GM19455 (cell line): ENCODE results near the gene MYL4.
"Not testable (repeated sequence)": the region's sequence is repeated elsewhere in the genome, so short reads cannot be mapped to it uniquely, and the experiment has no call there.

Experiments
- ATAC-seq: cut with Tn5 transposase; IDR thresholded peaks from one replicate; pipeline ENCODE4 v1.9.1; 2021; ENCODE audit not compliant: unreplicated experiment

The MYL4 gene

DNA sequence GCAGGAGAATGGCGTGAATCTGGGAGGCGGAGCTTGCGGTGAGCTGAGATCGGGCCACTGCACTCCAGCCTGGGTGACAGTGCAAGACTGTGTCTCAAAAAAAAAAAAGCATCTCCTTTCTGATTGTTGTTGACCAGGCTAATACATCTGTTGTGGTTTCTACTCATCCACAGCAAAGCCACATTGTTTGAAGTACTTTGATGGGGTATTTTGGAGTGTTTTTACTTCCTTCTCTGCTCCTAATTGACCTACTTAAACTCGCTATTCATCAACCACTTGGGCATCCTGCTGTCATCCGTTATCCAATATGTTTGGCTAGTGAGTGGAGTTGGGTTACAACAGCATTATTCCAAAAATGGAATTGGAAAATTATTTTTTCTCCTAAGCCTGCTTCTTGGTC lies 16.6 kb upstream of the MYL4 start:
- no peak for ATAC-seq

DNA sequence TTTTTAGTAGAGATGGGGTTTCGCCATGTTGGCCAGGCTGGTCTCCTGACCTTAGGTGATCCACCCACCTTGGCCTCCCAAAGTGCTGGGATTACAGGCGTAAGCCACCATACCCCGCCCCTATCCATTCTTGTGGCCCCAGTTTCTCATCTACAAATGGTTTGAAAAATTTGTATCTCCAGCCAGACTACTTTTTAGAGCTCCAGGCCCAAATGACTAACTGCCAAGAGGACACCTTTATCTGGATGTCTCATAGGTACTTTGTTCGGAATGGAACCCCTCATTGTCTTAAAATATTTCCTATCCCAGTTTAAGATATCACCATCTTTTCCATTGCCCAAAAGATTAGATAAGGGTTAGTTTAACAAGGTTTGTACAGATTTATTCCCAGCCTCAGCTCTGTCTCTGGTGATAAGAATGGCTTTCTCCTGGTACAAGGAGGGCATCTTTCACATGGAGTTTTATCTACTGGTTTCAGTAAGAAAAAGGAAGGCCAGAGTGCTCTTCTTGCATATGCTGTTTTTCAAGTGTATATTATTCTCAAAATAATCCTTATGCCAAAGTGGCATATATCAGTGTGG lies 15.1 kb upstream of the MYL4 start:
- no peak for ATAC-seq

DNA sequence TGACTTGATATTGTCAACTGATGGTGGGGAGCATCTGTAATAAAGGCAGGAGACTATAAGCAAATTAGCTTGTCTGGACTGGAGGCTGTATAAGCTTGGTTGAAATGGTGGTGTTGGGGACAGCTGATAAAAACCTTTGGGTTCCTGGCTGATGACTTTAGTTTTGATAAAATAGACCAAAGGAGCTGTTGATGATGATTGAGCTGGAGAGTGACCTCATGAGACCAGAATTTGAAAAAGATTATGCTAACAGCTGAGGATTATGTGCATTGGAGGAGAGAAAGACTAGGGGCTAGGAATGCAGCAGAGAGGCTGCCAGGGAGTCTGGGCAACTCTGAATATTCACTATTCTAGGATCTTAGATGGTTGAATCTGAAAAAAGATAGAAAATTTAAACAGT lies 11.3 kb upstream of the MYL4 start:
- ATAC-seq, result no peak

DNA sequence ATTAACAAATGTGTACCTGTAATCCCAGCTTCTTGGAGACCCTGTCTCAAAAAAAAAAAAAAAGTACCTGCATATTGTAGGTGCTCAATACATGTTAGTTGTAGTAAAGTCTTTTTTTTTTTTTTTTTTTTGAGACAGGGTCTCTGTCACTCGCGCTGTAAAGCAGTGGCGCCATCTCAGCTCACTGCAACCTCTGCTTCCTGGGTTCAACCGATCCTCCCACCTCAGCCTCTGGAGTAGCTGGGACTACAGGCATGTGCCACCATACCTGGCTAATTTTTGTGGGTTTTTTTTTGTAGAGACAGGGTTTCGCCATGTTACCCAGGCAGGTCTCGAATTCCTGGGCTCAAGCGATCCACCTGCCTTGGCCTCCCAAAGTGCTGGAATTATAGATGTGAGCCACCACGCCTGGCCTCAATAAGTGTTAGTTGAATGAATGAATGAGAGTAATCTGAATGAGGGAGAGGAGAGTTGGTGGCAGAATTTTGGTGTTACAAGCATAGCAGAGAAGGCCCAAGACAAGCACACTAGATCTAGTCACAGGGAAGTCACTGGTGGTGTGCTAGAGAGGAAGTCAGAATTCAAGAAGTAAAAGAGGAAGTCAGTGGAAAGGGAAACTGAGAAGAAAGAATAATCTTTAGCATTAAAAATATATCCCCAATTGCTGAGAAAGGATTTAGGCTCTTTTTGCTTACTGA lies 9.4 kb upstream of the MYL4 start:
- no peak for ATAC-seq

DNA sequence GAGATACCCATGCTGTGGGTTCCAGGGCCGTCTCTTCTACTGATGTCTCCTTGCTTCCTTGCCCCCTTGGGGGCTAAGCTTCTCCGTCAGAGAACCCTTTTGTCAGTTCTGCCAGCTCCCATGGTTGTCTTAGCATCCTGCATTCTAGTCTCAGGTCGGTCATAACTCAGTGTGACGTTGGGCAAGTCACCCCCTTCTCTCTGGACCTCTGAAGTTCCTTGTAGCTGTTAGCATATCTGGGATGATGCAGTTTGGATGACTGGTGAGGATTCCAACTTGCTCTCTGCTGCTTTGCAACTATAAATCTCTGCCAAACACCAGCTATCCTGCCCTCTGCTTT lies 8.9 kb upstream of the MYL4 start:
- no peak for ATAC-seq

DNA sequence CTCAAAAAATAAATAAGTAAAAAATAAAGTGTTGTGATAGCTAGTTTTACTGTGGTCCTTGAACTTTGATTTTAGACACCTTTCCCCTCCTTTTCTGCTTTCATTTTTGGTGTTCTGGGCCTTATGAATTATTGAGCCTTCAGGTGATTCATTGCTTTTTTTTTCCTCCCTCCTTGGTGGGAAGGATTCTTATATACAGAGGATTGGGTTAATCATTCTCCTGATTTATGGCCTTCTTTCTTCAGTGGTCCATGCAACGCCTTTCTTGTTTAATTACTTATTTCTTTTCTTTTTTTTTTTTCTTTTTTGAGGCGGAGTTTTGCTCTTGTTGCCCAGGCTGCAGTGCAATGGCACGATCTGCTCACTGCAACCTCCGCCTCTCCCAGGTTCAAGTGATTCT lies 8.0 kb upstream of the MYL4 start:
- ATAC-seq, result no peak

DNA sequence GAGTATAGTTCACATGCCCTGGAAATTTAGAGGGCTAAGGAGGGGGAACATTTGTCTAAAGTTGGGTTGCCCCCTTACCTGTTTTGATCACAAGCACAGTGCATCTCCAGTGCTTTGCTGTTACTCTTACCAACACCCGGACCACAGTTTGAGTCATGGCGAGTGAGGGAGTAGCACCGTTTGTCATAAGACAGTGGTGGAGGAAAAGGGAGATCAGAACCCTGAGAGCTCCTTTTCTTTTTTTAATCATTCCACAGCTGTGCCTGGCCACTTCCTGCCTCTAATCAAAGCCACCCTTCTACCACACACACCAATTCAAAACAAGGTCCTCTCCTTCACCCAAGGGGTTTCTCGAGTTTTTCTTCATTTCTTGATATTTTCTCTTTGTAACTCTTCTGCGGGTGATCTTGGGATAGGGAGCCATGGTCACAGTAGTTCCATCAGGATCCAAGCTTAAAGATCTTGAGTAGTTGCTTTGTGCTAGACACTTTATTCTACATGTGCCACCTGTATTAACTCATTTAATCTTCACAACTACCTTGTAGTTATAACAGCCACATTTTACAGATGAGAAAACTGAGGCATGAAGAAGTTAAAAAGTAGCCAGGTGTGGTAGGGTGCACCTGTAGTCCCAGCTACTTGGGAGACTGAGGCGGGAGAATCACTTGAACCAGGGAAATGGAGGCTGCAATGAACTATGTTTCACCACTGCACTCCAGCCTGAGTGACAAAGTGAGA lies 5.0 kb upstream of the MYL4 start:
- no peak for ATAC-seq

DNA sequence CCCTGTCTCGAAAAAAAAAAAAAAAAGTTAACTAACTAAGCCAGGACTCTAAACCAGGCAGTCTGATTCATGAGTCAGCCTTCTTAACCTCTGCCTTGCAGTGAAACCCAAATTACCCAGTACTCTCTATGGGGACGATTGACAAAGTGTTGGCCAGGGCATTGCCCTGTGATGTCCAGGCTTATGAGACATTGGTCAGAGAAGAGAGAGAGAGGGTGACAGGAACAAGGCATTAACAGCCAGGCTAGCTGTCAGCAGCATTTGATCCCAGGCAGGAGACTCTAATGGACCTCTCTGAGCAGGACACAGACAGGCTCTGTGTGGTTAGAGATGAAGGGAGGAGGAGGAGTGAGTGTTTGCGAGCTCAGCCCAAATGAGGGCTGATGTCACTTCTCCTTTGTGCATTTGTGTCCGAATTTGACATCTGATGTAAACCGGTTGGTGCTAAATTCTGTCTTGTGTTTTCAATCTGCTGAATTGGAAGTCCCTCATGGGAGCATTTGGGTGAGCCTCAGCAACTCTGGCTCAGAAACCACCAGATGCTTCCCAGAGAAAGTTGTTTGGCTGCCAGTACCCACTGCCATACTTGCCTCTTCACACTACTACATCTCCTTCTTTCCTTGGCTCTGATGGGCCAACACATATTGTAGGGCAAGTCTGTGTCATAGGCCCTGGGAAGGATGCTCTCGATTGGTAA lies 4.3 kb upstream of the MYL4 start:
- no peak for ATAC-seq

DNA sequence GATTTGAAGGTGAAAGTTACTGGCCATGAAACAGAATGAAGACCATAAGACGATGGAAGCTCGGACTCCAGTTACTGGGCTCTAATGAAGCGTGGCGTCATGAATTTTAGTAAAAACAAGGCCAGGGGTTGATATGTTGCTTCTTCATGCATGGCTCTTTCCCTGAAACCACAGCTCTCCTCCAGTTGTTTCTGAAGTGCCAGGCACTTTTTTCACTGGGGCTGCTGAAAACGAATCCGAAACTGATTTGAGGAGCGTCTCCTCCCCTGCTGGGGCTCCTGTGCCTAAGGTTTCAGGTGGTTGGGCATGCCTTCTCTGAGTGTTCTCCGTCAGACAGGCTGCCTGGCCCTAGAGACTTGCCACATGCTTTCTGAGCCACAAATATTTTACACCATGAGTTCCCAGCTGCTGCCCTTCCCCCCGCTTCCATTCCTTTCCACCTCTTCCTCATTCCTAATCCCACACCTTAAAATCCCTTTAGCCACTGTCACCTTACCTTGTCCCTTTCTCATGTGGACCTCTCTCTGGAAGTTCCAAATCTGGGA lies 3.7 kb upstream of the MYL4 start:
- ATAC-seq, result no peak

DNA sequence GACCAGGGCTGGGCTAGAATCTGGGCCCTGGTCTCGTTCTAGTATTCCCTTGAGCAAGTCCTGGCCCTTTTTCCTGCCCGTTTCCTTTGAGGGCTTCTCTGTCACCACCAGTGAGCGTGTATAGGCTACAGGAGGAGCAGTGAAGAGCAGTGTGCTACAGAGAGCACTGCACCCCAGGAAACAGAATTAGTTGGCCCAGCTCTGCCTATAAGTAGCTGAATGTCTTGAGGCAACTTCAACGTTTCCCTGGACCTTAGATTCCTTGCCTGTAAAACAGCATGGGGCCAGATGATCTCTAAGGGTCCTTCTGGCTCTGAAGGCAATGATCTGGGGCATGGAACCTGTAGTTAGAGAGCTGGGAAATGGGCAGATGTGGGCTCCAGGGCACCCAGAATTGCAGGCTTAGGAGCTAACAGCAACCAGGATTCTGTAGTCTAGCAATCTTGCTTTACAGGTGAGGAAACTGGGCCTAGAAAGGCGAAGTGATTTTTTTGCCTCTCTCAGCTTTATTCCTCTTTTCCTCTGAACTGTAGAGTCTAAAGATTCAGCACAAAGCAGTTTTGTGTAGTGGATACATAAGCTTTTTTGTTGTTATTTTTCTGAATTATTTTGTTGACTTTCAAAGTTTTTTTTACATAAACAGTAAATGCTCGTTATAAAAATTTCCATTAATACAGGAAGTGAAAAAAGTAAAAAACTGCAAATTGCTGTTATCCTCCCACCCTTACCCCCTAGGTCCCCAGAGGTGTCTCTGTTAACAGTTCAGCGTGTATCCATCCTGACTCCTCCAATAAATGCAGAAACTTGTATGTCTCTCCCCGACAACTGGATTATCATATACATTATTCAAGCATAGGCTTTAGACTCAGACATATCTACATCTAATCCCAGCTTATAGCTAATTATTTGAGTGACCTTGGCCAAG lies 1.7 kb upstream of the MYL4 start:
- ATAC-seq, result no peak

DNA sequence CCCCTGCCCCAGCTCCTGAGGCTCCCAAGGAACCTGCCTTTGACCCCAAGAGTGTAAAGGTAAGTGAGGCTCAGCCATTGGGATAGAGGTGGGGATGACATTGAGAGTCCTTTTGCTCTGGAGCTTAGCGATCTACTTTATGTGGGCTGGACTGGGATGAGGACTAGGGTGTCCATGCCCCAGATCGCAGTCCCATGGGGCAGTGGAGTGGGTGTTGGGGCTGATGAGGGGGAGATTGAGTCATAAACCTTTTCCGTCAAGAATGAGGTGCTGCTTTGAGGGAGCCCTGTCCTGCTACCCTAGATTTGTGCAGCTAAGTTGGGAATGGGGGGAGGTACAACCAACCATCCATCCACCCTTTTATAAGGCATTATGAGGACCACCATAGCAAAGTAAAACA lies 351 bp downstream of the MYL4 start:
- no peak for ATAC-seq

DNA sequence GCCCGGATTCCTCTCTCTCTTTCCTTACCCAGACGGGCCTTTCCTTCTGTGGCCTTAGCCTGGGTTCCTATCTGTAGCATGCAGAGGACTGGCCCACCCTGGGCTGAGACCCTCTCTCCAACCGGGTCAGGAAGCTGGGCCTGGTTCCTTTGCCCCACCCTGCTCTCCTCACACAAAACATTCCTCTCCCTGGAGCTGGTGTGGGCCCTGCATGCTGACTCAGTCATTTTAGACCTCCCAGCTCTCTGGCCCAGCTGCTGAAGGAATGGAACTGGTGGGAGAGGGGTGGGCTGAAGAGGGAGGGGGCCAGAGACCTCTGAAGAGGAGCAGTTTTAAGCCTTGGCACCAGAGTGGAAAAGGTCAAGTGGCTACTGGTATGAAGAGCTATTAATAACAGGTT lies 957 bp downstream of the MYL4 start:
- ATAC-seq, result no peak

DNA sequence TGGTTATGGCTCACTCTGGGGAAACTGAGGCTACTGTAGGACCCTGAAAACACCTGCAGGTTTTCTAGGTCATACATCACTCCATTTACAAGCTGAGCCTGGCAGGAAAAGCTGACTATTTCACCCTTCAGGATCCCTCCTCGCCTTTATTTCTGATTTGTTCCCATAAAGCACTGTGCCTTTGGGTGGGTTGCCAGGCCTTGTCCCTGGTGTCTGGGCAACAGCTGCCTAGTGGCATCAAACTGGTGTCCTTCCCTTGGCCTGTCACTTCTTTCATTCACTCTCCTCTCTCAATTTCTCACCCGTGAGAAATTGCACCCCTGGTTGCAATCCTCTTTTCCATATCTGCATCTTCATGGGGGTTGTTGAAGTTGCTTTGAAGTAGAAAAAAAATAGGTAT lies 1.6 kb downstream of the MYL4 start:
- ATAC-seq, result no peak

DNA sequence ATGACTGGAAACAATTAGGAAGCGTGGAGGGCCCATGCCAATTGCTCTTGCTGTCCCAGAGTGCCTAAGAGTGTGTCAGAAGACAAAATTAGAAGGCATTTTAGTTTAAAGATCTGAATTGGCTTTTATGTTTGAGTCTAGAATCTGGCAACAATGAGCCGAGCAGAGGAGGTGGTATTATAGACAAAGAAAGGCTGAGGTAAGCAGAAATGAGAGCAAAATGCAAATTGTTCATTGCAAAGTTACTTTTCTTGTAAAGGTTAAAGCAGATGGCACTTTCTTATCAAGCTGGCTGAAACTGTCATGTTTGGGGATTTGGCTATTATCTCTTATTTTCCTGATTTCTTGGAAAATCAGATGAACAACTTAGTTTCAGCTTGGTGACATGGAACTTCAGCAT lies 3.3 kb downstream of the MYL4 start:
- ATAC-seq, result no peak

DNA sequence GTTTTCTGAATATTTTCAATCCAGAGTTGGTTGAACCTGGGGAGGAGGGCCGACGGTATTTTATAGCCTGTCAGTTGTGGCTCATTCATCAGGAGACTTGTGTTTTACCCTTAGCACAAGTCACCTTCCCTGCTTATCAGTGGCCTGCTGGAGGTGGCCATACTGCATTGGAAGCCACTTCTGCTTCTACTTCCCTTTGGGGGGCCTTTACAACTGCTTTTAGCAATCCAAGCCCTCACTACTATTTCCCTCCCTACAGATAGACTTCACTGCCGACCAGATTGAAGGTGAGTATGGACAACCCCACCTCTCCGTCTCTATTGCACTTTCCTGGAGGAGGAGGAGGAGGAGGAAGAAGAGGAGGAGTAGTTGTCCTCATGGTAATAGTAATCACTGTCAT lies 4.4 kb downstream of the MYL4 start:
- no peak for ATAC-seq

DNA sequence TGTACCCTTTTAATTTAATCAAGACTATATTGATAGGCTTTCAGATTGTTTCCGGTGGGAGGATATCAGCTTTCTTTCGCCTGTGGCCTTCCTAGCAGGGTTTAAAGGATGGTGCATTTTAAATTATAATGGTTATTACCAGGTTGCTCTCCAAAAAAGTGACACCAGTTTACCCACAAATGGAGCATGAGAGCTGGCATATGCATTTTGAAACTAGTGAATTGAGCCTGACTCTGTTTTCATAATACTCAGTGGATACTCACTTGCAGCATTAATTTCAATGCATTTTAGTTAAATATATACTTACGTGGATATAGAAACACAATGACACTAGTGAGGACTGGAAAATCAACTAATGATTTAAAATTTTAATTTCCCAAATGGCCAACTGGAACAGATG lies 5.8 kb downstream of the MYL4 start:
- ATAC-seq, result no peak

DNA sequence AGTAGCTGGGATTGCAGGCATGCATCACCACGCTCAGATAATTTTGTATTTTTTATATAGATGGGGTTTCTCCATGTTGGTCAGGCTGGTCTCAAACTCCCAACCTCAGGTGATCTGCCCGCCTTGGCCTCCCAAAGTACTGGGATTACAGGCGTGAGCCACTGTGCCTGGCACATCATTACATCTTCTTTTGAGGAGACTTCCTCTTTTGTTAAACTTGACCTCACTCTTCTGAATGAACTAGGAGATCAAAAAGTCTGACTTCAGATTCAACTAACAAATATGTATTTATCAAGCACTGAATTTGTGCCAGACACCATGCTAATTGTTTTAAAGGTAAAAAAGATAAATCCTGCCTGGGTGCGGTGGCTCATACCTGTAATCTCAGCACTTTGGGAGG lies 7.7 kb downstream of the MYL4 start:
- ATAC-seq, result not testable (repeated sequence)

DNA sequence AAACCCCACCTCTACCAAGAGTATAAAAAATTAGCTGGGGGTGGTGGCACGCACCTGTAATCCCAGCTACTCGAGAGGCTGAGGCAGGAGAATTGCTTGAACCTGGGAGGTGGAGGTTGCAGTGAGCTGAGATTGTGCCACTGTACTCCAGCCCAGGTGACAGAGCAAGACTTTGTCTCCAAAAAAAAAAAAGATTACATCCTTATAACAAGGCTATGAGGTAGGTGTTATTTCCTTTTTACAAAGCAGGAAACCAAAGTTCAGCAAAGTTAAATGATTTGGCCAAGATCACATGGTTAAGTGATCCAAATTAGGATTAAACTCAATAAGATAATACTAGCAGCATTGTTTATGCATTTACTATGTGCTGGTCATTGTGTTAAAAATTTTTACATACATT lies 8.1 kb downstream of the MYL4 start:
- not testable (repeated sequence) for ATAC-seq

DNA sequence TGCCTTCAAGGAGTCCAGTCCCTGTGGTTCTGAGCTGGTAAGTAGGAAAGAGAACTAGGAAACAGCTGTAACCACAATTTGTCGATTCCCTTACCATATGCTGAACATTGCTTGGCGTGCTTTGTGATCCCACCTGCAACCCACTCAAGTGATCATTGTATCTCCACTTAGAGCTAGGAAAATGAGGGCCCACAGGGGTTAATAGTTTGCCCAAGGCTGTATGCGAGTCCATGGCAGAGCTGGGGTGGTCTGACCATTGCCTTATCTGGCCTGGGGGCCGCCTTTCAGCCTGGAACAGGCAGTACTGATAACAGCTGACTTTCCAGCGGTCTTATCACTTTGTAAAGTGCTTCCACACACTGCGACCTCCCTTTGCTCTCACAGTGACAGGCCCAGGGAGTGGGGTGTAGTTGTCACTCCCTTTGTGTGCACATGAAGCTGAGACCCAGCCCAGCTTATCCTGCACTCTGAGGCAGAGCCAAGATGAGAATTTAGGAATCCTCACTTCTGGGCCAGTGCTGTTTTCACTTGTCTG lies 9.8 kb downstream of the MYL4 start:
- ATAC-seq, result no peak
